Prostate gland (tissue), 2 donors: ENCODE results near the gene BEND6. TPM values are rescaled to one million over a fixed set of nuclear protein-coding genes. Genes with fewer than 3 reads are reported as not detected.

ENCODE experiments used
- DNase-seq: peaks from one replicate; pipeline ENCODE4 v3.0.0-alpha.2; 2019; ENCODE audit warnings: low spot score
- H3K27ac ChIP-seq, 2 donors: fragments of 200-600 bp; sonication (generic); 2 replicates each; pipeline ENCODE4 v1.5.1; 2017 to 2019
- H3K27me3 ChIP-seq: fragments of 200-600 bp; sonication (generic); replicated peaks from 2 replicates; pipeline ENCODE4 v1.5.1; 2019; ENCODE audit not compliant: insufficient read depth
- H3K36me3 ChIP-seq, 2 donors: fragments of 200-600 bp; sonication (generic); 1 replicate in 1 of 2; 2 replicates in 1 of 2; pipeline versions ENCODE4 v1.5.1 to v1.8.1; 2017 to 2019
- H3K4me1 ChIP-seq: fragments of 200-600 bp; sonication (generic); replicated peaks from 2 replicates; pipeline ENCODE4 v1.5.1; 2019
- H3K4me3 ChIP-seq, 2 donors: fragments of 200-600 bp; sonication (generic); 2 replicates each; pipeline ENCODE4 v1.5.1; 2017 to 2019
- H3K9me3 ChIP-seq: fragments of 200-600 bp; sonication (generic); 2 replicates; pipeline ENCODE4 v1.5.1; 2017
- POLR2A ChIP-seq: fragments of 450-650 bp; IDR thresholded peaks from one replicate; pipeline ENCODE4 v1.6.1; 2016; ENCODE audit warnings: antibody characterized with exemption, mild to moderate bottlenecking
- POLR2AphosphoS5 ChIP-seq: sonication (generic); formaldehyde crosslinking; IDR thresholded peaks from one replicate; pipeline ENCODE4 v1.6.1; 2017; ENCODE audit warnings: antibody characterized with exemption
- WGBS: methylation state at CpG from one replicate; pipeline ENCODE4 v1.1.5; 2018; 5-methylcytosine and 5-hydroxymethylcytosine counted together
- intact Hi-C: fragments of 100-400 bp; cut with DNase I; formaldehyde crosslinking; loops from one replicate; pipeline ENCODE4 v1.14.2; 2022
- total RNA-seq, 2 donors: library from RNA; depleted of rRNA; stranded (reverse); fragments of >200 nt; gene quantifications; one replicate each; pipeline ENCODE4 v1.1.0, GENCODE V29; 2016
- TF ChIP-seq, protein P1 (sequence below), 4 experiments: fragments of 200-600 bp in 2 of 4; fragments of 450-650 bp in 2 of 4; sonication (generic) in 2 of 4; IDR thresholded peaks; 1 replicate in 3 of 4; 2 replicates in 1 of 4; pipeline ENCODE4 v1.5.1; 2016 to 2019; ENCODE audit warnings: antibody characterized with exemption in 4 of 4, mild to moderate bottlenecking in 2 of 4, moderate library complexity in 2 of 4

Gene BEND6
- total RNA-seq, 2 donors from 2014 or later: 0.32 to 3.2 TPM

GRCh38 chr6:57017069-57017468 is 62.2 kb downstream of the BEND6 start:
- H3K9me3 ChIP-seq: no peaks in the 10 kb centered on the region
- no peak overlapping the region for H3K27ac ChIP-seq
- WGBS: 69% methylated on average over 3 of the region's 3 CpGs
- TF ChIP-seq POLR2AphosphoS5 (no peak), POLR2A (no peak)
- TF ChIP-seq, protein P1, sequence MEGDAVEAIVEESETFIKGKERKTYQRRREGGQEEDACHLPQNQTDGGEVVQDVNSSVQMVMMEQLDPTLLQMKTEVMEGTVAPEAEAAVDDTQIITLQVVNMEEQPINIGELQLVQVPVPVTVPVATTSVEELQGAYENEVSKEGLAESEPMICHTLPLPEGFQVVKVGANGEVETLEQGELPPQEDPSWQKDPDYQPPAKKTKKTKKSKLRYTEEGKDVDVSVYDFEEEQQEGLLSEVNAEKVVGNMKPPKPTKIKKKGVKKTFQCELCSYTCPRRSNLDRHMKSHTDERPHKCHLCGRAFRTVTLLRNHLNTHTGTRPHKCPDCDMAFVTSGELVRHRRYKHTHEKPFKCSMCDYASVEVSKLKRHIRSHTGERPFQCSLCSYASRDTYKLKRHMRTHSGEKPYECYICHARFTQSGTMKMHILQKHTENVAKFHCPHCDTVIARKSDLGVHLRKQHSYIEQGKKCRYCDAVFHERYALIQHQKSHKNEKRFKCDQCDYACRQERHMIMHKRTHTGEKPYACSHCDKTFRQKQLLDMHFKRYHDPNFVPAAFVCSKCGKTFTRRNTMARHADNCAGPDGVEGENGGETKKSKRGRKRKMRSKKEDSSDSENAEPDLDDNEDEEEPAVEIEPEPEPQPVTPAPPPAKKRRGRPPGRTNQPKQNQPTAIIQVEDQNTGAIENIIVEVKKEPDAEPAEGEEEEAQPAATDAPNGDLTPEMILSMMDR (IDR thresholded peaks at IDR 0.05): no peak
- no peak overlapping the region for H3K4me3 ChIP-seq
- no peaks in the 10 kb centered on the region for H3K4me1 ChIP-seq
- no peaks in the 10 kb centered on the region for H3K27me3 ChIP-seq
- DNase-seq: no peak
- H3K36me3 ChIP-seq: no peaks in the 10 kb centered on the region
- intact Hi-C loops: no loop called here

DNA sequence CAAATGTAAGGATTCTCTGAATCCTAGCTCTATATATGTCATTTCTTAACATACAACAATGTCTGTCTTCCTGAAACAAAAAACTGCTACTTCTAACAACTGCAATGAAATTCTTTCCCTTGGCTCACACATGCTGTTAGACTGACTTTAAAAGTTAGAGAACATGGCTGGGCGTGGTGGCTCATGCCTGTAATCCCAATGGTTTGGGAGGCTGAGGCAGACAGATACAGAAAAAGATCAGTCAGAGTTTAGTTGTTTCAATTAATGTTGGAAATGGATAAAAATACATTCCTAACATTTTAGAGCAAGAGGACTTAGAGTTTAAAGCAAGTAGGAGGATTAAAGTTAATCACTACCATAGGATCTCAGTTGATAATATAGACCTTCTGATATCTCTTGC is 62.9 kb downstream of the BEND6 start:
- no peak for TF ChIP-seq POLR2AphosphoS5
- TF ChIP-seq, protein P1 (IDR thresholded peaks at IDR 0.05): no peak
- no peak for TF ChIP-seq POLR2A

GRCh38 chr6:57019434-57019833 is 64.5 kb downstream of the BEND6 start:
- H3K27ac ChIP-seq: no peak overlapping the region
- no peak for DNase-seq
- TF ChIP-seq POLR2A (no peak), POLR2AphosphoS5 (no peak)
- TF ChIP-seq, protein P1 (IDR thresholded peaks at IDR 0.05): no peak
- no peak overlapping the region for H3K4me3 ChIP-seq
- no peaks in the 10 kb centered on the region for H3K9me3 ChIP-seq
- H3K36me3 ChIP-seq: no peaks in the 10 kb centered on the region
- no peaks in the 10 kb centered on the region for H3K27me3 ChIP-seq
- H3K4me1 ChIP-seq: no peaks in the 10 kb centered on the region
- 90% methylated on average over 4 of the region's 4 CpGs for WGBS
- intact Hi-C loops: no loop called here

More for the DNA sequence above, 62.9 kb downstream of the BEND6 start:
- H3K27ac ChIP-seq: no peak overlapping the region
- H3K4me1 ChIP-seq: no peaks in the 10 kb centered on the region
- no peaks in the 10 kb centered on the region for H3K27me3 ChIP-seq
- intact Hi-C loops: no loop called here
- DNase-seq: no peak
- WGBS: 94% methylated on average over 1 of the region's 1 CpG
- no peak overlapping the region for H3K4me3 ChIP-seq
- no peaks in the 10 kb centered on the region for H3K9me3 ChIP-seq
- H3K36me3 ChIP-seq: no peaks in the 10 kb centered on the region

- no peak overlapping the region for H3K27ac ChIP-seq
- TF ChIP-seq POLR2AphosphoS5 (no peak), POLR2A (no peak)
- TF ChIP-seq, protein P1 (IDR thresholded peaks at IDR 0.05): peak in 3 of 4 experiments; percentile 45 to 56 (median 55)
These were observed 66.3 kb downstream of the BEND6 start for GRCh38 chr6:57021086-57021720.

DNA sequence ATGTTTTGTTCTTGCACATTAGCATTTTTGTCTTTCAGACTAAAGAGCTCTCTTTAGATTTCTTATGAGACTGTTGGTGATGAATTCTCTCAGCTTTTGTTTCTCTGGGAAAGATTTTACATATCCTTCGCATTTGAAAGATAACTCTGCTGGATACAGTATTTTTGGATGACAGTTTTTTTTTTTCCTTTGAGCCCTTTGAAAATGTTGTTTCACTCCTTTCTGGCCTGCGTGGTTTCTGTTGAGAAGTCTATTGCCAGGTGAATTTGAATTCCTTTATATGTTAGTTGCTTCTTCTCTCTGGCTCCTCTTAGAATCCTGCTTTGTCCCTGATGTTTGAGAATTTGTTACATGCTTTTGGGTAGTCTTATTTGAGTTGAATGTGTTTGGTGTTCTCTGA is 69.4 kb downstream of the BEND6 start:
- Histone ChIP-seq H3K36me3 (no peaks in the 10 kb centered on the region), H3K4me3 (no peak overlapping the region), H3K27me3 (no peaks in the 10 kb centered on the region), H3K4me1 (no peaks in the 10 kb centered on the region), H3K9me3 (no peaks in the 10 kb centered on the region), H3K27ac (no peak overlapping the region)
- WGBS: 71% methylated on average over 2 of the region's 2 CpGs
- TF ChIP-seq POLR2A (no peak), POLR2AphosphoS5 (no peak)
- TF ChIP-seq, protein P1 (IDR thresholded peaks at IDR 0.05): no peak
- intact Hi-C loops: loop anchor here (5.0 kb wide), 1 partner anchor 122 kb away; no protein-coding TSS in a partner anchor
- DNase-seq: no peak

More at GRCh38 chr6:57021086-57021720, 66.3 kb downstream of the BEND6 start:
- WGBS: 17% methylated on average over 1 of the region's 1 CpG
- H3K36me3 ChIP-seq: no peaks in the 10 kb centered on the region
- no peak overlapping the region for H3K4me3 ChIP-seq
- H3K4me1 ChIP-seq: no peaks in the 10 kb centered on the region
- intact Hi-C loops: loop anchor here (5.0 kb wide), 1 partner anchor 119 kb away; no protein-coding TSS in a partner anchor
- H3K27me3 ChIP-seq: no peaks in the 10 kb centered on the region
- DNase-seq: no peak
- H3K9me3 ChIP-seq: no peaks in the 10 kb centered on the region
